Cerebellar cortex (tissue), 1 donor: ENCODE results near the gene EGFL8.
A peak's percentile ranks its signal among the peaks of the same experiment; 100 is the strongest.

ENCODE experiments used
- DNase-seq: peaks from one replicate; pipeline ENCODE4 v3.0.0-alpha.2; 2015; ENCODE audit warnings: low spot score

The EGFL8 gene

DNA sequence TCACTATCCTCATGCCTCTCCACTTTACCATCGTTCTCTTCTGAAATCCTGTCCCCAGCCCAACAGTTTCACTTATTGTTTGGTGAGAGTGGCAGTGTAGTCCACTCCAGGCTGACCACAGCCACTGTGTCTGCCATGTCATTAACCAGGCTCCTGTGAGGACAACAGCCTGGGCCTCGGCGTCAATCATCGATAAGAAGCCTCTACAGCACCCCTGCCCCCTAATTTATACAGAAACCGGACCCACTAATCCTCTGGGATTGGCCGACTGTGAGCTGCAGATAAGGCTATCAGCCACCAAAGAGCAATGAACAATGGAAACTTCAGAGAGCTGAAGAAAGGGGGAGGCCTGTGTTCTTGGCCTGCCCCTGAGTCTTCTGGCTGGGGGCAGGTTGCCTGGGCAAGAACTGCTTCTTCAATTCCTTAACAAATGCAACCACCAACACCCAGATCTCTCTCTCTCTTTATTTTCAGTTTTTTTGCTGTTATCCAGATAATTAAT lies 3.4 kb downstream of the EGFL8 start:
- DNase-seq, result no peak

DNA sequence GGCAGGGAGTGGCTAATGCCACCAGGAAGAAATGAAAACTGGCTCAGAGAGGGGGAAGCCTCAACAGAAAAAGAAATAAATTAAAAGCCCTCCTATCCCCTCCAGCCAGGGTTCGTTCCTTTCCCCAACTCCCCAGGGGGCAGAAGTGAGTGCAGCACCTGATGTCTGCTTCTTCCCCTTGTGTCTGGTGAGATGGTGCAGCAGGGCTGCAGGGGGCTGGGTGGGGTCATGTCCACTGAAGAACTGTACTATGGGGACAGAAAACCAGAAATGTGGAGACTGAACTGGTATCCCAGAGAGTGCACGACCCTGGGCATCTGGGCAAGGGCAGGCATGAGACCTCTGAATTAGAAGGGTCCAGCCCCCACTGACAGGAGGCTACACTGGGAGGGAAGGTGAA lies 4.0 kb downstream of the EGFL8 start:
- no peak for DNase-seq

DNA sequence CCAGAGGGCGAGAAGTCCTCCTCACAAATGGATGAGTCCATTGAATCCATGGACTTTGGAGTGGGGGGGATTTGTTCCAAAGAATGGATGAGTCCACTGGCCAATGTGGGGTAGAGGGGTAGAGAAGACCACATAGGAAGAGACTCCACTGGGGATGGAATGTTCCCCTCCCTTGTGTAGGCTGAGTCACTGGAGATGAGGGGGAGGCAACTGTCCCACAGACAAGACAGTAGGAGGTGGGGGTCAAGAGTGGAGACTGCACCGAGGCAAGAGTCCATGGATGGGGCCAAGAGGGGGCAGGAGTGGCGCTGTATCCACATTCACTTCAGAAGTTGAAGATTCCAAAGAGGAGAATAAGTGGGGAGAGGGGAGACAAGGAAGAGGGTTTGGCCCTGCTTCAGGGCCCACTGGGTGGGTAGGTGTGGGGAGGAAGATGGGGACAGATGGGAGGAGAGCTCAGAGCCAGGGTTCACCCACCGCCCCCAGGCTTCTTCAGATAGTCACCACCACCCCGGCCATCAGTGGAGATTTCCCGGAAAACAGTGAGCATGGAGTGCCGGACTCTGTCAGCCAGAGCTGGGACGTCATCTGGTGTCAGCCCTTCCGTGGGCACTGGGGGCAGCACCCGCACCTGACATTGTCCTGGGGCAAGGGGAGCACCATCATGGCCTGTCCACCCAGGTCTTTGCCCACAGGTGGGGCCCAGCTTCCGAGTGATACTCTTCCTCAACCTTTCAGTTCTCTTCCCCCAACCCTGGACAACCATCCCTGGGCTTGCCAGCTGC lies 4.6 kb downstream of the EGFL8 start:
- no peak for DNase-seq

DNA sequence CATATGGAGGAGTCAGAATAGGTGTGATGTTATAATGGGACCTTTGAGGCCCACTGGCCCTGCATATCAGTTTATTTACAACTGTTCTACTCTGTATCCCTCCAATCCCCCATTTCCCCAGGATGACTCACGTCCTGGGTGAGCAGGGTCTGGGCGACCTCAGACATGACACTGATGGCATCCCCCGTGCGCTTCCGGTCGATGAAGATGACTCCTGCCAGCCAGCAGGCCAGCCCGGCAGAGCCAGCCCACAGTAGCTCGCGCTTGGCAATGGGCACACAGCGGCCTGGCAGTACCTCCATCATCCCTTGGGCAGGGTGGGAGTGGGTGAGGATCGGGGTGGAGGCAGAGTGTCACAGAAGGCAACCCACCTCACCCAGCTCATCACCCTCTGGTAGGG lies 5.9 kb downstream of the EGFL8 start:
- no peak for DNase-seq

DNA sequence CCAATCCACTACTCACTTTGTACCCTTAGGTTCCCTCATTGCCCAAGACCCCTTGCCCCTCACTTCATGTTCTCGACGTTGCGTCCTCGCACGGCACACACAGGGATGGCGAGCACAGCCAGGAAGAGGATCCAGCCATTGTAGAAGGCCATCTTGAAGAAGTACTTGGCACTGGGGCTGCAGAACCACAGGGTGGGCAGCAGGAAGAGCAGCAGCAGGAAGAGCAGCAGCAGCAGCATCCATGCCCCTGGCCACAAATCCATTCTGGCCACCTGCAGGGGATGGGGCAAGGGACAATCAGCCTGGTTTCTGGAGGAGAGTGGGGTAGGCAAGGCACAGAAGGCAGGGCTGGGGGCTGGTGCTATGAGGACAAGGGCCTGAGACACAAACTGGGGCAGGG lies 6.8 kb downstream of the EGFL8 start:
- DNase-seq, result no peak

DNA sequence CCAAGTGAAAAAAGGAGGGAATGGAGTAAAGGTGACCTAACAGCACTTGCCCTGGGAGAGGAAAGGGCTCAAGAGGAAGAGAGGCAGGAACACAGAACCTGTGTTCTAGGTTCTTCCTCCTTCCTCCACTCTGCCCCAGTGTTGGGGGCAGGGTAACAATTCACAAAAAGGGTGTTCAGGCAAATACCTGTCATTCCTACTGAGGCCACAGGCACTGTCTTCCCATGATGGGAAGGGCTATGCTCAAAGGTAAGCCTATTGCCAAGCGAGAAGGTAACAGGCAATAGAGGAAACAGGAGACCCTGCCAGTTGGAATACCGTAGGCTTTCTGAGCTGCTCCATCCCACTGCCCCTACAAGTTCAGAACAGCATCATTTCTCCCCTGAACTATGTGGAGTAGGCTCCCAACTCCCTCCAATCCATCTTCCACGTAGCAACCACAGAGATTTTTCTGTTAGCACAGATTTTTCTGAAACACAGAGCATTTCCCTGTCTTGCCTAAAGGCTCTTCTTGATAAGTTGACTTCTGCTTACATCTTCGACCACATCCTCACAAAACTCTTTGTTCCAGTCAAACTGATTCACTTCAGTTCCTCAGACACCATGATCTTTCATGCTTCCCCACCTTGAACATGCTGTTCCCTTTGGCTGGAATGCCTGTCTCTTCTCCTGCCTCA lies 8.8 kb downstream of the EGFL8 start:
- no peak for DNase-seq

DNA sequence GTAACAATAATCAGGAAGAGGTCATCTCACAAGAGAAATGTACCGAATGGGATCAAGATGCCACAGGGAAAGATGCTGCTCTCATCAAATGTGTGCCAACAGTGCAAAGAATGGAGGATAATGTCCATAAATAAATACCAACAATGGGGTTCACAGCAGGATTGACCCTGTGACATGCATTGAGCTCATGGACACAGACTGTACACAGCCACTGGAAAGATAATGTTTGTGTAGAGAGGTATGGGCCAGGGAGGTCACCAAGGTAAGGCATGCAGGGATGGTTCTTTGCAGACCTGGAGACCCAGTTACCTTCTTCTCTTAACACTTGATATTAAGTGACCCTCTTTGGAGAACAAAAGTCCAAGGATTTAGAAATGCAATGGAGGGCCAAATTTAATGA lies 10.0 kb downstream of the EGFL8 start:
- no peak for DNase-seq

DNA sequence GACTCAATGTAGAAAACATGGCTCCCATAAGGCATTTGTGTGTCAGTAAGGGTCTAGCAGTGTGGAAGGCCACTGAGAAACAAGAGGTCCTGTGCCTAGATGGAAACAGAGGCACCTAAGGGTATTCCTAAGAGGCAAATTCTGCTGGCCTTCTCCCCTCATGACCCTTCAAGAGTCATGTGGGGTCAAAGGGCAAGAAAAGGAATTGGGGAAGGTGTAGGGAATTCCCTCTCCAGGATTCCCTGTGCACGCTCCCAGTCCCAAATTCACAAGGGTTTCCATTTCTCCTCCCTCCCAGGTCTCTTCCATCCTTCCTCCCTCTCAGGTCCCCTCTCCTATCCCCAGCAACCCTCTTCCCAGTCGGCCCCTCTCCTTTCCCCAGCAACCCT lies 10.9 kb downstream of the EGFL8 start:
- no peak for DNase-seq

DNA sequence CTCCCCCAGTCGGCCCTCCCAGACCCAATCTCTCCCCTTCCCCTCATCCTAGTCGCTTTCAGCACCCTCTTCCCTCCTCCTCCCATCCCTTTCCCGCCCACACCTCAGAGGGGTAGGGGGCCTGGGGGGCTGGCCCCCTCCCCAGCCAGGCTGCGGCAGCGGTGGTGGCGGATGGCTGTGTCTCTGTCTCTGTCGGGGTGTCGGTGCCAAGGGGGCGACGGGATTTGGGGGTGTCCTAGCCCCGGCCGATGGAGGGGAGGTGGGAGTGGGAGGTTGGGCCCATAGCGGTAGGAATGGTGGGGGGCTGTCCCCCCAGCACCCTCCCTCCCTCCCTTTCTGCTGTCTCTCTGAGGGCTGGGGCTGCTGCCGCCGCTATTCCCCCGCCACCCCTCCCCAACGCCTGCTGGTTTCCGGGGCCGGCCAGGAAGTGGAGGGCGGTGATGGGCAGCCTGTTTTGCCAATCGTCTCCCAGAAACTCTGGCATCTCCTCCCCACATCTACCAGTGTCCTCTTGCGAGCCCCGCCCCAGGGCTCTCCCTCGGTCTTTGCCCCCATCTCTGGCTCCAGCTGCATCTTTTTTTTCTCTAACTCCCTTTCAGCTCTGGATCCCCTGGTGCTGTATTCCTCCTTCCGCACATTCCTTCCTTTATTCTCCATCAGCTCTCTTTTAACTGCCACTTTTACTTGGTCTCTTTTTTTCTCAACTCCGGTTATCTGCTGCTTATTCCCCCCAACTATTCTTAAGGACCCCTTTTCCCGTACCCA lies 11.5 kb downstream of the EGFL8 start, which contains the start of gene AGPAT1:
TSS of gene AGPAT1 (minus strand) at position 374 of the 765 bp plus-strand sequence. CDS start 4,588 bp downstream, outside the sequence.
- DNase-seq, result peak; percentile 98

DNA sequence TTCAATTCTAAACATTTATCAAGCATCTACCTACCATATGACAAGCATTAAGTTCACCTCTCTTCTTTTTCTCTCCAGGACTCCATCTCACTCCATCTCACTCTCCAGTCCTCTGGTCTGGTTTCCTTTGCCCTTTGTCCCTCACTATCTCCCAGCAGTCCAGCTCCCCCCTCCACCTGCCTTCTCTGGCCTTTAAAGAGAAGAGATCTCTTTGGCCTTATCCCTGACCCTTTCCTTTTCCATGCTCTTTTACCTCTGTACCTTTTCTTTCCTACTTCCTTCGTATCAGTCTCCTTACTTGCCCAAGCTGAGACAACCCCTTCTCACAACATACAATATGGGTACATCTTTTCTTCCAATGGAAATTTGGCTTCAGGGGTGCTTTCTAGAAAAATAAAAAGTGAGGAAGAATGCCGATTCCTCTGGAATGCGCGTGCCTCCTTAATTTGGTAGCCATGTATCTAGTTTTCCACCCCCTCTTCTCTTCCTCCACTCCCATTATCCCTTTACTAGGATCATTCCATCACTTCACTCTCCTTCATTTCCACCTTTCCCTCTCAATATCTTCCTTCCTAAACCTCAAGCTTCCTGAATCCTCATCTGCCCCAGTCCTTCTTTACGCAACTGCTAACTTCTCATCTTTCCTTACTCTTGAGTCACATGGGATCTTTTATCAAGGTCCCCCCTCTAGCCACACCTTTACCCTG lies 12.2 kb downstream of the EGFL8 start:
- DNase-seq, result peak; percentile 33

DNA sequence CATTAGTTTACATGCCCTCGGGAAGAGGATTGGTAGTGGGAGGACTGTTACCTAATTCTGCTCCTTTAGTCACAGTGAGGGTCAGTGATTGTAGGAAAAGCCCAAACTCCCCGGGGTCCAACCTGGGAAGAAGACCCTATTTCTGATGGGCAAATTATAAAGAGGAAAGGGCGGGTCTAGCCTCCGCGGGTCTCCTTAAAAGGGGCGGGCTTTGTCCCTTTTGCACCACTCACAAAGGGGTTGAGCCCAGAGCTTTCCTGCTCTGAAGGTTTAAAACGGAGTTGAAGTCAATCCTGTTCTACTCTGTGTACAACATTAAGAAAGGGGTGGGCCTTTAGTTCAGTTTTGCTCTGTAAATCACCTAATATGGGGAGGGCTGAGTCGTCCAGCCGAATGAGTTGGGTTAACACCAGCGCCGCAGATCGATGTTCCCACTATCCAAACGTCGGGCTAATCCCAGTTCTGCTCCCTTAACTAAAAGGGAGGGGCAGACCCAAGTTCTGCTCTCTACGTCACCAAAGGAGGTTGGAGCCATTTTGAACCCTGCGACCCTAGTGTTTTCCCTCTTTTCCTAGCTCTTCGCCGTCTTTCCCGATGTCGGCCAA lies 12.9 kb downstream of the EGFL8 start:
- DNase-seq, result no peak

DNA sequence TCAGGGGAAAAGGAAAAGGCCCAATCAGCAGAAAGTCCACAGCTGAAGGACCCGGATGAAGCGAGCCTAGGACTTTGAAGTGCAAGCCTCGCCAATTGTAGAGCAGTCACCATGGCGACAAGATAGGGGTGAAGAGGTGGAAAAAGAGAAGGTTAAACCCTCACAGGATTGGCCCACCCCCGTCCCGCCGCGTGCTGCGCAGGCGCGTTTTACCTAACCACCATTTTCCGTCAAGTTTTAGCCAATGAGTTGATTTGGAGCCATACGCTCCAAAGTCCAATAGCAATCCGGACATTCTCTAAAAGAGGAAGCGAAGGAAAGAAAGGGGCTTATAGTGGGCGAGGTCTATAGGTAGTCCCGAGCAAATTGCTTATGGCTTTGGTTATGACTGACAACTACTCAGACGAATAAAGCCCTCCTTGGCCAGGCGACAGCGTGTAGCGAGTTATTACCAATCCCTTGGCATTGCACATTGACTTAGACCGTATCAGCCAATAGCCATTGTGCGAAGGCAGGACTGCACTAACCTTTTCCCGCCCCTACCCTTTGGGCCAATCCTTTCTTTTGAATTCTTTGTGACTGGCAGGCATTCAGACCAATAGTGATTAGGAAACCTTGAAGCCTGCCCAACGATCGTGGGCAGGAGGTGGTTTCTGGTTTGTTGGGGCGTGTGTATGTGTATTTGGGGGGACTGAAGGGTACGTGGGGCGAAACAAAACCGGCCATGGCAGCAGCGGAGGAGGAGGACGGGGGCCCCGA lies 13.6 kb downstream of the EGFL8 start, which contains the start of gene RNF5:
TSS of gene RNF5 (plus strand) at position 618 of the 759 bp plus-strand sequence. CDS start at position 725, 107 bp downstream.
- peak; percentile 100 for DNase-seq

DNA sequence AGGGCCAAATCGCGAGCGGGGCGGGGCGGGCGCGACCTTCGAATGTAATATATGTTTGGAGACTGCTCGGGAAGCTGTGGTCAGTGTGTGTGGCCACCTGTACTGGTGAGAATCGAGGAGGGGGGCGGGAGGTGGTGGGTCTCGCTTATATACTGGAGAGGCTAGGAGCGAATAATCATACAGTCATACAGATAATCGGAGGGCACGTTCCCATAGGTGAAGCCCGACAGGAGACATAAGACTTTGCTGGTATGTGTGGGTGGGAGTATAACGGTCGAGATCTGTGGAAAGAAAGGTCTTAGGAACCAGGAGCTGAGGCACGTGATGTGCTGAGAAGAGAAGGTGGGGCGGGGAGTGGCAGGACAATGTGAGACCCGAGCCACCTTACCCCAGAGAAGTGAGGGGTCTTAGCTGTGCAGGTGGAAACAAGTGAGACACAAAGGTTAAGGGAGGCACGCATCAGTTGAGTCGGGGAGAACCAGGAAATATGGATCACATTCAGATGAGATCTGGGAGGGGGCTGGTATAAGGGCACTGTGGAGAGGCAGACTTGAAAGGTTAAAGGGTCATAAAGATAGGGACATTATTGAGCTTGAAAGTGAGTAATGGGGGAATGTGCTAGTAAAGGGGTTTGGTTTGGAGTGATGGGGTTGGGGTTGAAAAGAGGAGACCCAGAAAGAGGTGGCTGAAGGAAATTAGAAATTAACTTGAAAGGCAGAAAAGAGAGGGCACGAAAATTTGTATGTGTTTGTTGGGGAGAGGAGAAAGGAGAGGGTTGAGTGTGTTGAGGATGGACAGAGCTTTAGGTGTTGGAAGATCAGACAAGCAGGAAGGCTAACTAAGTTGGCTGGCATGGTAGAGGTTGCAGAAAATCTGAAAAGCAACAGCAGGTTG lies 14.4 kb downstream of the EGFL8 start:
- peak; percentile 42 for DNase-seq

DNA sequence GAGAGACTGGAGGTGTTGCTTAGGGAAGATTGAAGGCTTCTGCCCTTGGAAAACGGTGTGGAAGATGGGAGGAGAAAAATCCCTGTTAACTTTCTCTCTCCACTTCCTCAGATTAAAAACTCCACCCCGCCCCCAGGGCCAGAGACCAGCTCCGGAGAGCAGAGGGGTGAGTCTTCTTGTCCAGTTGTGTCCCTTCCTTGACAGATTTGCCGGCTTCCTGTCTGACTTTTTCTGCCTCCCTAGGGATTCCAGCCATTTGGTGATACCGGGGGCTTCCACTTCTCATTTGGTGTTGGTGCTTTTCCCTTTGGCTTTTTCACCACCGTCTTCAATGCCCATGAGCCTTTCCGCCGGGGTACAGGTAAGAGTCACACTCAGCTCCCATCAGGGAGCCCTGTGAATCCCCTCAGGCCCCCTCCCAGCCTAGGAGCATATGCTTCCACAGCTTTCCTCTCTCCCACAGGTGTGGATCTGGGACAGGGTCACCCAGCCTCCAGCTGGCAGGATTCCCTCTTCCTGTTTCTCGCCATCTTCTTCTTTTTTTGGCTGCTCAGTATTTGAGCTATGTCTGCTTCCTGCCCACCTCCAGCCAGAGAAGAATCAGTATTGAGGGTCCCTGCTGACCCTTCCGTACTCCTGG lies 15.5 kb downstream of the EGFL8 start:
- no peak for DNase-seq

DNA sequence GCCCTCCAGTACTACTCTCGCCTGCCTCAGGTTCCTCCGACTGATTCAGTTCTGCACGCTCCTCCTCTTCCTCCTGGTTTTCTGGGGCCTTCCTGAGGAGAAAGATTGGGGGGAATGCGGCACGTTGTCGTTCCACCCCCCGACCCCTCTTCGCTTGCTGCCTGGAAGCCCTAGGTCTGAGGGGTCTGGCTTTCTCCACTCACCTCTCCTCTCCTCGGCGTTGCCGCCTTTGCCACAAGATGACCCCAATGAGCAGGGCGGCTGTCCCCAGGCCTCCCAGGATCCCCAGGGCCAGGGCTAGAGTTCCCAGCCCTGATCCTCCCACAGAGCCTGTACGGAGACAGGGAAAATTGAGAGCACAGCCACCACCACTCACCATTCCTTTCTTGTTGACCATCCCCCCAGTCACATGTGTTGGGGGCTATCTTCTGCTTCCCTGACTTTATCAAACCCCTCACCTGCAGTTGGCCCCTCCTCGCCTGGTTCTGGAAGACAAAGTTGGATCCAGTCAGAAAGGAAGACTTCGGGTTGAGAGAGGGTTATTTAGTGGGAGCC lies 16.8 kb downstream of the EGFL8 start:
- DNase-seq, result no peak

DNA sequence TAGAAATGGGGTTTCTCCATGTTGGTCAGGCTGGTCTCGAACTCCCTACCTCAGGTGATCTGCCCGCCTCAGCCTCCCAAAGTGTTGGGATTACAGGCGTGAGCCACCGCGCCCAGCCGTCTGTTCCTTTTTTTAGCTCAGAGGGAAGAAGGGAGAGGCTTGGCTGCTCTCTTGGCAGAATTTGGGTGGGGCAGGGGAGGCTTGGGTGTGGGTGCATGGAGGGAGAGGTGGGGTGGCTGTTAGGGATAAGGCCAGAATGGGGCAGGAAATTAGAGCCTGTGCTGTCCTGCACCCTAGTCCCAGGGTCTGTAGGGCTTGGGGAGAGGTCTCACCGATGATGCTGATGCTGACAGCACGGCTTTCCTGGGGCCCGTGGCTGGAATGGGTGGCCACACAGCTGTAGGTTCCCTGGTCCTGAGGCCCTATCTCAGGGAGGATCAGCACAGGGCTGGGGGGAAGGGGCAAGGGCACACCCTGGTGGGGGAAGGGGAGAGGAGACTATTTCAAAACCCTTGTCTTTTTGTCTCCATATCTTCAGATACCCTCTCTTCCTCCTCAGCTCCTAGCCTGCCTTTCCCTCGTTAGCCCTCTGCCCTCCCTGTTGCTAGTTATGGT lies 17.6 kb downstream of the EGFL8 start:
- no peak for DNase-seq

DNA sequence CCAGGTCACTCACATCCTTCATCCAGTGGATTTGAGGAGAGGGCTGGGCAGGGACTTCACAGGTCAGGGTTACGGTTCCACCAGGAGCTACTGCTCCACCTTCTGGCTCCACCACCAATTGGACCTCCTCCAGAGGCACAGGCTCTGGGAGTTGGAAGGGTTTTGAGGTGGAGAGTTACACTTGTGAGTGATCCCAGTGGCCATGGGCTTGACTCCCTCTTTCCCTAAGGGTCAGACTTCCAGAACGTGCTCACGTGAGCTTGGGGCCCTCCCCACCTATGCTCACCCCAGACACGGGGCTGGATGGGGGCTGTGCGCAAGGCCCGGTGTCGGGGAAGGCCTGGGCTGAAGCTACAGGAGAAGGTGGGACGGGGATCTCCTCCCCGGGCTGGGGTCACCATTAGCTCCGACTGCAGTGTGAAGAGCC lies 18.2 kb downstream of the EGFL8 start:
- DNase-seq, result no peak

DNA sequence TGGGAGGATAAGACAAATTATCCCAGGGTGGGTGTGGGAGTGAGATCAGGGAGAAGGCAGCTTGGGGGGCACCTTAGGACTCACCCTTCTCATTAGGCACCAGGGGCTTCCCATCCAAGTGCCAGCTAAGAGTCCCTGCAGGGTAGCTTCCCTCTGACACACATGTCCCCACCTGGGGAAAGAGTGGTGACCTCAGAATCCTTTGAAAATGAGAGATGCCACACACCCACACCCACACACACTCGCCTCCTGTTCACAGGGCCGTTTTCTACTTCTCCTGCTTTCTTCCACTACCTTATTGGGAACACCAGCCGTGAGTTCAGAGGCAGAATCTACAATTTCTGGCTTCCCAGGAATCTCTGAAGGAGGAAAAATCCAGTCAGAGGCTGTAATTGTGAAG lies 18.6 kb downstream of the EGFL8 start:
- no peak for DNase-seq
